Hepatocyte (in vitro differentiated cells): Measurements from ENCODE around the gene HYI.

ENCODE experiments used
- CTCF ChIP-seq: fragments of 200-600 bp; sonication (generic); IDR thresholded peaks from 2 replicates; pipeline ENCODE4 v1.5.1; 2016; ENCODE audit warnings: antibody characterized with exemption, mild to moderate bottlenecking; ENCODE audit not compliant: poor library complexity
- EZH2 ChIP-seq: fragments of 200-600 bp; sonication (generic); IDR thresholded peaks from 2 replicates; pipeline ENCODE4 v1.6.1; 2016; ENCODE audit warnings: antibody characterized with exemption, mild to moderate bottlenecking, borderline replicate concordance
- EZH2phosphoT487 ChIP-seq: fragments of 200-600 bp; sonication (generic); IDR thresholded peaks from one replicate; pipeline ENCODE4 v1.6.1; 2018; ENCODE audit warnings: antibody characterized with exemption, mild to moderate bottlenecking, low read depth, moderate library complexity; ENCODE audit not compliant: unreplicated experiment, severe bottlenecking

GRCh38 chr1:43439781-43440180 lies 13.9 kb downstream of the HYI start:
- no peak for TF ChIP-seq CTCF
- no peak for TF ChIP-seq EZH2phosphoT487
- no peak for TF ChIP-seq EZH2
